ENCODE measurements around the gene CDC7. TPM values are rescaled to one million over a fixed set of nuclear protein-coding genes. Genes with fewer than 3 reads are reported as not detected.

CDC7 gene
- total RNA-seq, 1 donor from 2014 or later = 4.3 TPM

GRCh38 chr1:91503332-91503900 lies 2.8 kb downstream of the CDC7 start:
- no peak for DNase-seq (ENCODE audit: extremely low spot score, unreplicated experiment)
- Mint-ChIP-seq H3K4me1 (ENCODE audit: unreplicated experiment) (peaks cover 19% of the 10 kb centered on the region), H3K9me3 (ENCODE audit: unreplicated experiment) (no peaks in the 10 kb centered on the region), H3K4me3 (ENCODE audit: unreplicated experiment) (no peak overlapping the region), H3K36me3 (ENCODE audit: unreplicated experiment) (no peaks in the 10 kb centered on the region), H3K27me3 (ENCODE audit: unreplicated experiment) (no peaks in the 10 kb centered on the region), H3K27ac (ENCODE audit: unreplicated experiment) (no peak overlapping the region)
- TF ChIP-seq, protein P1, sequence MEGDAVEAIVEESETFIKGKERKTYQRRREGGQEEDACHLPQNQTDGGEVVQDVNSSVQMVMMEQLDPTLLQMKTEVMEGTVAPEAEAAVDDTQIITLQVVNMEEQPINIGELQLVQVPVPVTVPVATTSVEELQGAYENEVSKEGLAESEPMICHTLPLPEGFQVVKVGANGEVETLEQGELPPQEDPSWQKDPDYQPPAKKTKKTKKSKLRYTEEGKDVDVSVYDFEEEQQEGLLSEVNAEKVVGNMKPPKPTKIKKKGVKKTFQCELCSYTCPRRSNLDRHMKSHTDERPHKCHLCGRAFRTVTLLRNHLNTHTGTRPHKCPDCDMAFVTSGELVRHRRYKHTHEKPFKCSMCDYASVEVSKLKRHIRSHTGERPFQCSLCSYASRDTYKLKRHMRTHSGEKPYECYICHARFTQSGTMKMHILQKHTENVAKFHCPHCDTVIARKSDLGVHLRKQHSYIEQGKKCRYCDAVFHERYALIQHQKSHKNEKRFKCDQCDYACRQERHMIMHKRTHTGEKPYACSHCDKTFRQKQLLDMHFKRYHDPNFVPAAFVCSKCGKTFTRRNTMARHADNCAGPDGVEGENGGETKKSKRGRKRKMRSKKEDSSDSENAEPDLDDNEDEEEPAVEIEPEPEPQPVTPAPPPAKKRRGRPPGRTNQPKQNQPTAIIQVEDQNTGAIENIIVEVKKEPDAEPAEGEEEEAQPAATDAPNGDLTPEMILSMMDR (IDR thresholded peaks at IDR 0.05) = no peak

- Mint-ChIP-seq H3K27ac (ENCODE audit: unreplicated experiment) (no peak overlapping the region), H3K9me3 (ENCODE audit: unreplicated experiment) (no peaks in the 10 kb centered on the region), H3K4me3 (ENCODE audit: unreplicated experiment) (no peak overlapping the region), H3K27me3 (ENCODE audit: unreplicated experiment) (no peaks in the 10 kb centered on the region), H3K4me1 (ENCODE audit: unreplicated experiment) (peaks cover 25% of the 10 kb centered on the region), H3K36me3 (ENCODE audit: unreplicated experiment) (peaks cover 6% of the 10 kb centered on the region)
- TF ChIP-seq, protein P1 (IDR thresholded peaks at IDR 0.05) = no peak
- DNase-seq (ENCODE audit: extremely low spot score, unreplicated experiment) = no peak
These were observed 3.4 kb downstream of the CDC7 start for GRCh38 chr1:91503975-91504530.

DNA sequence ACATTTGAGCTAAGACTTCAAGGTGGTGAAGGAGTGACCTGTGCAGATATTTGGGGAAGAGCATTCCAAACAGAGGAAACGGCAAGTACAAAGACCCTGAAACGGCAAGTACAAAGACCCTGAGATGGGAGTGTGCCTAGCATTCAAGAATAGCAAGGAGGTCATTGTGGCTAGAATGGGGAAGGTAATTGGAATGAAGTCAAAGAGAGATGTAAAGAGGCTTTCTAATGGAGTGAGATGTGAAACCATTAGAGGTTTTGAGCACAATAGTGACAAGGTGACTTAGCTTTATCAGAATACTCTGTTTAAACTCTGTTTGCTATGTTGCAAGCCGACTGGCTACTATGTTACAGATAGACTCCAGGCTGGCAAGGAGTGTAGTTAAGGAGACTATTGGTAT lies 4.4 kb downstream of the CDC7 start:
- H3K36me3 Mint-ChIP-seq (ENCODE audit: unreplicated experiment) = peaks cover 6% of the 10 kb centered on the region
- no peak overlapping the region for H3K4me3 Mint-ChIP-seq (ENCODE audit: unreplicated experiment)
- no peak for DNase-seq (ENCODE audit: extremely low spot score, unreplicated experiment)
- H3K27me3 Mint-ChIP-seq (ENCODE audit: unreplicated experiment) = no peaks in the 10 kb centered on the region
- peaks cover 25% of the 10 kb centered on the region for H3K4me1 Mint-ChIP-seq (ENCODE audit: unreplicated experiment)
- H3K9me3 Mint-ChIP-seq (ENCODE audit: unreplicated experiment) = no peaks in the 10 kb centered on the region
- H3K27ac Mint-ChIP-seq (ENCODE audit: unreplicated experiment) = no peak overlapping the region
- TF ChIP-seq, protein P1 (IDR thresholded peaks at IDR 0.05) = no peak

GRCh38 chr1:91506071-91506470 lies 5.4 kb downstream of the CDC7 start:
- Mint-ChIP-seq H3K4me1 (ENCODE audit: unreplicated experiment) (peaks cover 25% of the 10 kb centered on the region), H3K4me3 (ENCODE audit: unreplicated experiment) (no peak overlapping the region), H3K36me3 (ENCODE audit: unreplicated experiment) (peaks cover 6% of the 10 kb centered on the region), H3K9me3 (ENCODE audit: unreplicated experiment) (no peaks in the 10 kb centered on the region), H3K27me3 (ENCODE audit: unreplicated experiment) (no peaks in the 10 kb centered on the region), H3K27ac (ENCODE audit: unreplicated experiment) (no peak overlapping the region)
- TF ChIP-seq, protein P1 (IDR thresholded peaks at IDR 0.05) = no peak
- no peak for DNase-seq (ENCODE audit: extremely low spot score, unreplicated experiment)

GRCh38 chr1:91507328-91507727 lies 6.7 kb downstream of the CDC7 start:
- TF ChIP-seq, protein P1 (IDR thresholded peaks at IDR 0.05) = peak; percentile 27
- Mint-ChIP-seq H3K4me3 (ENCODE audit: unreplicated experiment) (no peak overlapping the region), H3K9me3 (ENCODE audit: unreplicated experiment) (no peaks in the 10 kb centered on the region), H3K36me3 (ENCODE audit: unreplicated experiment) (peaks cover 6% of the 10 kb centered on the region), H3K27ac (ENCODE audit: unreplicated experiment) (no peak overlapping the region), H3K27me3 (ENCODE audit: unreplicated experiment) (no peaks in the 10 kb centered on the region), H3K4me1 (ENCODE audit: unreplicated experiment) (peaks cover 19% of the 10 kb centered on the region)
- DNase-seq (ENCODE audit: extremely low spot score, unreplicated experiment) = no peak
